ENCODE data around the gene SMIM41.
A peak's percentile ranks its signal among the peaks of the same experiment; 100 is the strongest.

The SMIM41 gene

GRCh38 chr12:52149182-52149641, 69.7 kb downstream of the SMIM41 start:
- DNase-seq (ENCODE audit: low read depth) = no peak
- H3K4me3 ChIP-seq (ENCODE audit: low read length) = no peak overlapping the region
- no peak for TF ChIP-seq CTCF (conservative IDR thresholded peaks at IDR 0.05; ENCODE audit: low read depth, low read length)

GRCh38 chr12:52149651-52150241, 70.2 kb downstream of the SMIM41 start:
- no peak for TF ChIP-seq CTCF (conservative IDR thresholded peaks at IDR 0.05; ENCODE audit: low read depth, low read length)
- DNase-seq (ENCODE audit: low read depth) = no peak

GRCh38 chr12:52151153-52151836, 71.8 kb downstream of the SMIM41 start:
- DNase-seq (ENCODE audit: low read depth) = no peak
- TF ChIP-seq CTCF (conservative IDR thresholded peaks at IDR 0.05; ENCODE audit: low read depth, low read length) = no peak

More at GRCh38 chr12:52149651-52150241, 70.2 kb downstream of the SMIM41 start:
- no peak overlapping the region for H3K4me3 ChIP-seq (ENCODE audit: low read length)

GRCh38 chr12:52151837-52152783, 72.6 kb downstream of the SMIM41 start:
- peak overlapping the region; percentile 37 for H3K4me3 ChIP-seq (ENCODE audit: low read length)
- no peak for DNase-seq (ENCODE audit: low read depth)
- TF ChIP-seq CTCF (conservative IDR thresholded peaks at IDR 0.05; ENCODE audit: low read depth, low read length) = peak; percentile 77

More at GRCh38 chr12:52151153-52151836, 71.8 kb downstream of the SMIM41 start:
- no peak overlapping the region for H3K4me3 ChIP-seq (ENCODE audit: low read length)

- no peak overlapping the region for H3K4me3 ChIP-seq (ENCODE audit: low read length)
- DNase-seq (ENCODE audit: low read depth) = no peak
- no peak for TF ChIP-seq CTCF (conservative IDR thresholded peaks at IDR 0.05; ENCODE audit: low read depth, low read length)
Observed at GRCh38 chr12:52152905-52153317, 73.4 kb downstream of the SMIM41 start.

- no peak for TF ChIP-seq CTCF (conservative IDR thresholded peaks at IDR 0.05; ENCODE audit: low read depth, low read length)
- peak; percentile 58 for DNase-seq (ENCODE audit: low read depth)
- H3K4me3 ChIP-seq (ENCODE audit: low read length) = no peak overlapping the region
Observed at GRCh38 chr12:52155048-52155868, 75.8 kb downstream of the SMIM41 start.

All from retinal pigment epithelial cell (primary cell).